HG02678 (cell line): ENCODE data around the gene TBC1D1.

Experiments used
- ATAC-seq: cut with Tn5 transposase; IDR thresholded peaks from one replicate; pipeline ENCODE4 v1.9.1; 2021; ENCODE audit warnings: mild to moderate bottlenecking, moderate library complexity; ENCODE audit not compliant: unreplicated experiment

TBC1D1 gene

GRCh38 chr4:38161208-38162113 is 270.6 kb downstream of the TBC1D1 start:
- ATAC-seq: no peak

DNA sequence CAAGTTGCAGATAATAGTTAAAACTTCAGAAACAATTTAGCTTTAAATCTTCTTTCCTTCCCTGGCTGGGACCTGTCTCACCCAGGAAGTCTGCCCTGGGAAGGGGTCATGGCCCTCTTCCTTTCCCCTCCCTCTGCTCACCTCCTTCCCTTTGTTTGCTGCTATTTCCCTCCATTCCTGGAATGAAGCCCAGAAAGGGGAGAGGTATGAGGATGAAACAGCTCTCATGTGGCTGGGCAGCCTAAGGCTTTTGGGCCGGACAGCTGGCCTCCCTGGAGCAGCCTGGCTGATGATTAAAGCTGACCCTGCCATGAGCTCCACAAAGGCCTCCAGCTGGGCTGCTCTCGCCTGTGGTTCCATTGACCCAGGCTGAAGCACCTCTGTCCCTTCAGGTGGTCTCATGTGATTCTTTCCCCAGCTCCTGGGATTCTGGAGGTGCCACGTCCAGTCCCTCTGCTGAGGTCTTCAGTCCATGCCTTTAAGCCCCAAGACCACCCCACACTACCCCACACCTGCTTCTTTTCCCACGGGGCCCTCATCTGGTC is 271.4 kb downstream of the TBC1D1 start:
- ATAC-seq: no peak

DNA sequence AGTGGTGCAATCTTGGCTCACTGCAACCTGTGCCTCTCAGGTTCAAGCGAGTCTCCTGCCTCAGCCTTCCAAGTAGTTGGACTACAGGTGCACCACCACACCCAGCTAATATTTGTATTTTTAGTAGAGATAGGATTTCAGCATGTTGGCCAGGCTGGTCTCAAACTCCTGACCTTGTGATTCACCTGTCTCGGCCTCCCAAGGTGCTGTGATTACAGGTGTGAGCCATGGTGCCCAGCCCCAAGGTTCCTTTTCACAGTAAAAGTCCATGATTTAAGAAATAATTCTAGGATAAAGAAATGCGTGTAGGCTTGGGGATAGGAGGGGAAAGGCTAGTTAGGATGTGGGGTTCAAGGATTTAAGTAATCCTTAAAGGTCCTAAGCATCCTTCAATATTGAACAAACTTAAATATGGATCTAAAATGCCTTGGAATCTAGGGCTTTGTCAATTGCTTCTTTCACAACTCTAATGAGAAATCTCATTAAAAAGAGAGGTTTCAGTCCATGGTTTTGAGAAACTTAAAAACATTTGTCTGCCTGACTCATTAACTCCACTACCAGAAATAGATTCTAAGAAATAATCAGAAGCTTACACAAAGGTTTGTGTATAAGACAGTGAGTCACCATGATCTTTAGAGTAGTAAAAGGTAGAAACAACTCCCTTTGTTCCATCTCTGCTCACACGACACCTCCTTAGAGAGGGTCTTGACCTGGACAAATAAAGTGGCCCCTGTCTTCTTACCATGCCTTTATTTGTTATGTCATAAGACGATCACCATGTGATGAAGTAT is 272.5 kb downstream of the TBC1D1 start:
- no peak for ATAC-seq

DNA sequence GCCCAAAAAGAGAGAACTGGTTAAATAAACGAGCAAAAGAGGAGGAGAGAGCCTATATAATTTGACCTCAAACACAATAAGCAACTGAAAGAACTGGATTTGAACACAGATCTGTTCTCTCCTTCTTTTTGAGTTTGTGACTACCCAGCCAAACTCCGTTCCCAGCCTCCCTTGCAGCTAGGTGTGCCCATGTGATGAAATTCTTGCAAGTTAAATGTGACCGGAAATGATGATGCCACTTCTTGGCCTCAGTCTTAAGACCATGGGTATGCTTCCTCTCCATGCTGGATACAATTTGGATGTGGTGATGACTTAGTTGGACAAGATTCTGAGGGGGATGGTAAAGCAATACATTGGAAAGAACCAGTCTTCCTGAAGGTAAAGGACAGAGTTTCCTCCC is 273.5 kb downstream of the TBC1D1 start:
- ATAC-seq: no peak

DNA sequence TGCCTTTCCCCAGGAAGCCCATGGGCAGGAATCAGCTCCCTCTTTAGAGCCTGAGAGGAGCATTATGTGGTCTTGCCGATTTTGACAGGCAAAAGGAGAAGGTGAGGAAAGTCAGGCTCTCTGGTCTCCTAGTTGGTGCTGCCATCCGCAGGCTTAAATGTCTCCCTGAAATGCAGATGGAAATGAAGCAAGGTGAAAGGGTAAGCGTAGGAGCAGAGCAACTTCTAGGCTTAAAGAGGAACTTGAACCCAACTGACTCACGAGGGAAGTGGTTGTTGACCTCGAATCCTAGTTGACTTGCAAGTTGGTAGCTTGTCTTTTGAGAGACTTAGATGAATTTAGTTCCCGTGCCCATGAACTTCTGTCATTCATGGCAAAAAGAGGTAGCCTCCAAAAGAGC is 275.2 kb downstream of the TBC1D1 start:
- no peak for ATAC-seq

DNA sequence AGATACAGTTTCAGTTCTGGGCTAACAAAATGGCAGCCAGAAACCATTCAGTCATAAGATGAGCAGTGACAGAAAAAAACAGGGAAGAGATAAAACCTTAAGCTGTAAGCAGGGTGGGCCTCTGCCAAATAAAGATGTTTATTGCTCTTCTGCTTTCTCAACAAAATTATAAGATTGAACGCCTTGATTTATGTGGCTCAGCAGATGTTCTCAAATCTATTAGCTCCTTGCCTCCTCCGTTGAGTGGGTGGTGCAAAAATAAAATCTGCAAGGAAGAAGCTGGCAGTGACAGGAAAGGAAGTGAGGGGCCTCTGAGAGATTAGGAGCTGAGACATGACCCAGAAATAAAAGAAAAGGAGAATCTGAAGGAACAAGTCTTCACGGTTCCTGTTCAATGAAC is 275.9 kb downstream of the TBC1D1 start:
- ATAC-seq: no peak

GRCh38 chr4:38167973-38168372 is 277.1 kb downstream of the TBC1D1 start:
- ATAC-seq: no peak

DNA sequence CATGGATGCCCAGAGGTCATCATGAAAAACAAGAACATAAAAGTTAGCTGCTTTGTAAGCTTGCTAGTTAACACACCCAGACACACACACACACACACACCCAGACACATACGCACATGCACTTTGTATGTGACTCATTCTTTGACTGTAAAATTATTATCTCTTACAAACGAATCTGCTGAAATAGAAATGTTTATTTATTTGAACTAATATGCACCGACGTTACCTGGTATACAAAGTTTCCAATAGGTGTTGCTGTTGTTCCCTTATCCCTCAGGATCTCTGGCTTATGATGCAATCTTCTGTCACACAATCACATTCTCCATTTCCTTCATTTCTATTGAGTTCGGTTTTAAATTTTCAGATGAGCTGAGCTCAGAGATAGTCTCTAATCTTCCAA is 278.6 kb downstream of the TBC1D1 start:
- no peak for ATAC-seq

DNA sequence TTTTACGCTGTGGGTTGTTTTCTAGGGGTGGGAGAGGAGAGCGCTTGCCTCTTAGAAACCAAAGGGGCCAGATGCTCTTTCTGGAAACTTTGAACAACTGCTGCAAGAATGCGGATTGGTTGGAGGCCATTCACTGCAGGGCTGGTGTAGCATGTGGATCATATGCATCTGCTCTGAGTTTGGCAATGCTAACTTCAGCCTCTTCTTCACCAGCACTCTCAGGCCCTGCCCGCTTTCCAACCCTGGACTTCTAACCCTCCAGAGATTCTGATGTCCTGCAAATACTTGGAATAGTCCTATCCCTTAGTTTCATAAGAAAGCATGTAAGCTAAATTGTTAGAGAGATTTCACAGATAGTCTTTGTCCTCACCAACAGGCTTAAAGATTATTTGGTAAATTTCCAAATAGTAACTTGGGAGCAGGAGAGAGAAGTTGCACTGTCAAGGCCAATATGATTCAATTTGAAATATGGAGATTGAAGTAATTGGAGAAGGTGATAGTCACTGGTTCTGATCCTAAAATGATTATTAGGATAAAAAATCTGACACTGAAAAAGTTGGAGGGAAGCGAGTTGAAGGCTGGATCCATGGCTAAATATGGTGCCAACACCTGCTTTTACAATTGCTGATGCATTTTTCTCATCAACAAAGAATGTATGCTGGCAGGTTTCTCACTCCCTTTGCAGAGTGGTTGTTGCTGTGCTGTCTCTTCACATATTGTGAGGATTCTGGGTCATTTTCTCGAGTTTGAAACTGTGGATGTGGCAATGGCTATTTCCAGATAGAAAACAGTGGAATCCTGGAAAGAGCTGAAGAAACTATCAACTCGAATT is 279.7 kb downstream of the TBC1D1 start:
- ATAC-seq: no peak

DNA sequence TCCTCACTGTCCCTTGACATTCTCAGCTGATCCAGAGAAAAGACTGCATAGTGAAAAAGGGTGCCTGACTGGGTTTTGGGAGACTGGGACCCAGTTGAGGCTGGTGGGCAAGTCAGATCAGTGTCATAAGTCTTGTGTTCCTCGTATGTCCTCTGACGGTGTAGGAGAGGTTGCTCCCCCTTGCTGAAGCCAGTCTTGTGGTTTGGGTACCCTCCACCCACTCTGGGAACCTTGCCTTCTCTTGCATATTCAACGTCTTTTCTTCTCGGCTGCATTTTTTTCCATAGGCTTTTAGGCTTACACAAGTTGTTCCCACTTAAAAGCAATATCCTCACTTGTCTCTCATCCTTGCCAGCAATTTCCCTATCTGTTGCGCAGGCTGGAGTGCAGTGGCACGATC is 281.2 kb downstream of the TBC1D1 start:
- ATAC-seq: no peak

GRCh38 chr4:38173935-38174518 is 283.1 kb downstream of the TBC1D1 start:
- ATAC-seq: no peak

- ATAC-seq: no peak
Observed at GRCh38 chr4:38174801-38175200, 283.9 kb downstream of the TBC1D1 start.

DNA sequence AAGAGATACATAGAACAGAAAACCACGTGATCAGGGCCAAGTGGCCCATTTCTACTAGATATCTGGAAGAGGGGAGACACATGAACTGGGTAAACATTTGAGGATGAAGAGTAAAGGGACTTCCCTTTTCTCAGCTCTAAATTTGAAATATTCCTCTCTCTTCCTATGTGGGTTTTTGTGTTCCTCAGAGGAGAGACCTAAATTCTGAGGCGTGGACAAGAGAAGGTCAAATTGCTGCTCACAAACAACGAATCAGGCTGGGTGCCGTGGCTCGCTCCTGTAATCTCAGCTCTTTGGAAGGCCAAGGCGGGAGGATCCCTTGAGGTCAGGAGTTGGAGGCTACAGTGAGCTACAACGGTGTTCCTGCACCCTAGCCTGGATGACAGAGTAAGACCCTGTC is 285.3 kb downstream of the TBC1D1 start:
- no peak for ATAC-seq

GRCh38 chr4:38177035-38177546 is 286.2 kb downstream of the TBC1D1 start:
- no peak for ATAC-seq

GRCh38 chr4:38177641-38178391 is 286.9 kb downstream of the TBC1D1 start:
- ATAC-seq: no peak

DNA sequence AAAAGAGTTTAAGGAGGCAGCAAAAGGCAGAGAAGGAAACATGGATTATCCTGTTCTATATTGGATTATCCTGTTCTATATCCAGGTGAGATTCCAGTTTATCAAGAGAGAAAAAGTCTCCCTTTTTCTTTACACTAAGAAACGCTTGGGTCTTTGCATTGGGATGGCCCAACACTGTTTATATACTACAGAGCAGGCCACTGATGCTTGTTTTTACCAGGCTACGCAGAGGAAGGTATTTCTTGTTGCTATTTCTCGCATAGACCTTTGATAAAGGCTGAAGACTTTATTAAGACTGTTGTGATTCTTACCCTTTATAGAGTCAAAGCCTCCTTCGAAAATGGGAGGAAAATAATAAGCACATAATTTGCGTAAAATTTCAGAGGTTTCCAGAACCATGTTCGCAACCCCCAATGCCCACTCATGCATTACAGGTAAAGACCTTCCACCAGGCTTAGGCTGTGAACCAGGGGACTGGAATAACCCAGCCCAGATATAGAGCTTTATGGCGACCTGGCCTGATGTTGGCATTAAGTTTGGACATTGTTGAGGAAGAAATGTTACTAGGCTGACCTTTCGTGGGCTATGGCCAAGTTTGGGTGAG is 287.6 kb downstream of the TBC1D1 start:
- no peak for ATAC-seq

GRCh38 chr4:38179690-38180377 is 288.9 kb downstream of the TBC1D1 start:
- ATAC-seq: no peak

- no peak for ATAC-seq
Observed at GRCh38 chr4:38180456-38180855, 289.6 kb downstream of the TBC1D1 start.

DNA sequence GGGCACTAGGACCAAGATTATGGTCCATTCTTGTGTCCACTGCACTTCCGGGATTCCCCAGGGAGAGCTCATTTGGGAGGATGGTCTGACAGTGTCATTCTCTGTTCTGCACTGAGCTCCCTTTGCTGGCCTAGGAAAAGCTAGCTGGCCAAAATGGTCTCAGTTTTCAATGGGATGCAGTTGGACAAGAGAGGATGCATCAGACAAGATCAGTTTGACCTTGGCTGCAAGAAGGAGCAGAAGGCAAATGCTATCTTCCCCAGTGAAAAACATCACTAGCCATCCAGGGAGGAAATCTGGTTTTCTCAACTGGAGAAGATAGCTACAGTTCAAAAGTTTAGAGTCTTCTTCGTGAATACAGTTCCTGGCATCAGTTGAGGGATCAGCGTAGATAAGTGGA is 290.4 kb downstream of the TBC1D1 start:
- no peak for ATAC-seq
